Stimulated activated CD4-positive, alpha-beta T cell treated with anti-CD3 and anti-CD28 coated beads, Interleukin-1b, Interleukin-23, amount 100 ng/mL, for 48 hours (primary cell): ENCODE results near the gene FBP2.
A peak's percentile ranks its signal among the peaks of the same experiment; 100 is the strongest.

Experiments used
- DNase-seq: peaks from one replicate; pipeline ENCODE4 v3.0.0-alpha.2; 2020

FBP2 gene

DNA sequence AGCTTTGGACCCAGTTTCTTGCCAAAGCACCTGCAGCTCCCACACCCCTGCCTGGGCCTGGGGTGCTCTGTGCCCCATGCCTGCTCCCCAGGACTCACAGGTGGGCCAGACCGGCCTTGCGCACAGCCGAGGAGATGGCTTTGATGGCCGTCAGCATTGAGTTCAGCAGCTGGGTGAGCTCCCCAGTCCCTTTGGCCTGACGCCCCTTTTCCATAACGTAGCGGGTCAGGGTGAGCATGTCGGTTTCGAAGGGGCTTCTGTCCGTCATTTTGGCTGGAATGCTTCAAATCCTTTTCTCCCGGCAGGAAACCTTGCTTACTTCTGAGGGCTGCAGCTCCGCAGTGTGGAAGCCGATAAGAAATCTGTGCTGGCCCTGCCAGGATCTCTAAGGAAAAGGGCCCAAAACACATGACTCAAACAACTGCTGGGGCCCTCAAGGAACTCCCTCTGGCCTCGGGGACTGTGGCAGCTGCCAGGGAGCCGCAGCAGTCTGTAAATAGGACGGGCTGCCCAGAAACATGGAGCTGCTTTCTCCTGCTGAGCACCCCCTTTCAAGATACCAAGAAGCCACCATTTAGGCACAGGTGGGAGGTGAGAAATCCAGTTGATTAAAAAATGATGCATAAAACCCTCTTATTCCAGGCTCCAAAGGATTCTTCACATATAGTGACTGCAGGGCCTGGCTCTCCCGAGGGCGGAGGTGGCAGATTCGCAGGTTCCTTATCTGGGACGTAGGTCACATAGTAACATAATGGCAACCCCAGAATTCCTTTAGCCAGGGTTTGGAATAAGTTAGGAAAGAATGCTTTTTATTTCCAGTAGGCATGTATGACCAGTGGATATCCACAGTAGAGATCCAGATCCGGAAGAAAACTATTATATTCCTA, at the start of gene FBP2:
Gene FBP2, minus strand, starts transcription at position 366 of the 887 bp plus-strand sequence. Its CDS starts 98 bp downstream, at position 268.
- no peak for DNase-seq

DNA sequence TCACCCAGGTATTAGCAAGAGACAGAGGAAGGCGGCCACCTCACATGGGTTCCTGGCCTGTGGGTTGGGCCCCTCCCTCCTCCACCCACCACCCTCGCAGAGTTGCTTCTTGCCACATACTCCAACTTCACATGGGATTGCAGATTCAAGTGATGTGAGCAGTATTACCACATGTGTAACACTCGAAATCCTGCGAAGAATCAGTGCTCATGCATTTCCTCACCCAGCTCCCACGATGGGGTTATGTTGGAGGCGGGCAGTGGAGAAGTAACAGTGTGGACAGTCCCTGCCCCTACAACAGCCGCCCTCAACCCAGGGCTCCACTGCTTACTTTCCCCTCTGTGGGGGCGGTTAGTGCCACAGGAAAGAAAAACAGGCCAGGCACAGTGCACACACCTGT, 49.6 kb upstream of the FBP2 start:
- no peak for DNase-seq

- DNase-seq = no peak
These were observed 48.9 kb upstream of the FBP2 start for GRCh38 chr9:94642501-94642900.

GRCh38 chr9:94639999-94640376, 46.4 kb upstream of the FBP2 start:
- no peak for DNase-seq

DNA sequence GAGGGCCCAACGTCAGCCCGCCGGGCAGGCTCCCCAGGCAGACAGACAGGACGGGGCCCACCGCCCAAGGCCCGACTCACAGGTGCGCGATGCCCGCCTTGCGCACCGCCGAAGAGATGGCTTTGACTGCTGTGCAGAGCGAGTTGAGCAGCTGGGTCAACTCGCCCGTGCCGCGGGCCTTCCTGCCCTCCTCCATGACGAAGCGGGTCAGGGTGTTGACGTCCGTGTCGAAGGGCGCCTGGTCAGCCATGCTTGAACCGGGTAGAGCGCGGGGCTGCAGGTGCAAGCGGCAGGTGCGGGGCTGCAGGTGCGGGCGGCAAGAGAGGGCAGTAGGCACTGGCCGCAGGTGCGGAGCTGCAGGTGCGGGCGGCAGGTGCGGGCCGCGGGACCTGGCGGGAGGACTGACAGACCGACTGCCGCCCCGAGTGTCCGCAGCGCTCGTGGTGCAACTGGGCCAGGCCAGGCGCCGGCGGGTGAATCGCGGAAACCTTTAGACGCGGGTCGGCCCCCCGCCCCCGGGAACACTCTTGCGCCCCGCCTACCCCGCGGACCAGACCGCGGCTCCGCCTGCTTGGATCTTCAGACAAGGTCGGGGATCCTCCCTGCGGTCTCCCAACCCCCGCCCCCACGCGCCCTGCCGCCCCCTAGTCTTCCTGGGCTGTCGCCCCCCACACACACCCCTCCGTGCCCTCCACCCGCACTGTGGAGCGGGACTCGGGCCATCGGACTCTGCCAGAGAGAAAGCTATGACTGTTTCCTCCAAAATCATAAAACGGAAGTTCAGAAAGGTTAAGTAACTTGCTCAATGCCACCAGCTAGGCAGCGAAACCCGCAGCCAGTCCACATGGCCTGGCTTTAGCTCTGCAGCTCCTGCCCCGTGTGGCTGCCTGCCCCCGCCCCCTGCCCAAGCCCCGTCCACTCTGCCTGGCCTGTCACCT, 45.7 kb upstream of the FBP2 start, which contains the start of gene FBP1:
Gene FBP1, minus strand, starts transcription at position 458 of the 938 bp plus-strand sequence. Its CDS starts 208 bp downstream, at position 250.
- peak; percentile 23 for DNase-seq

GRCh38 chr9:94638335-94639060, 44.9 kb upstream of the FBP2 start:
- no peak for DNase-seq

DNA sequence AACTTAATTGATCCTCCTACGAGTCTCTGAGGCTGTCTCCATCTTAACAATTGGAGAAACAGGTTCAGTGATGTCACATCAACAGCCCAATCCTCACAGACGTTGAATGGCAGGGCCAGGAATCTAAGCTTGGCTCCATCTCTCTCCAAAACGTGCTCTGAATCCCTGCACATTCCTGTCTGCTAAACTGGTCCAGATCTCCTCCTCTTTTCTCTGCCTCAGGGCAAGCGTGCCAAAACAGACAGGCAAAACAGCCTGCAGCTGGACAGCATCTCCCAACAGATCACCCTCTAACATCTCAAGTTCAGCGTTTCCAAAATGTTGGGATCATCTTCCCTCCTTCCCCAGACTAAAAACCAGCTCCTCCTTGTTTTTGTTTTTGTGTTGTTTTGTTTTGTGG, 39.1 kb upstream of the FBP2 start:
- no peak for DNase-seq

DNA sequence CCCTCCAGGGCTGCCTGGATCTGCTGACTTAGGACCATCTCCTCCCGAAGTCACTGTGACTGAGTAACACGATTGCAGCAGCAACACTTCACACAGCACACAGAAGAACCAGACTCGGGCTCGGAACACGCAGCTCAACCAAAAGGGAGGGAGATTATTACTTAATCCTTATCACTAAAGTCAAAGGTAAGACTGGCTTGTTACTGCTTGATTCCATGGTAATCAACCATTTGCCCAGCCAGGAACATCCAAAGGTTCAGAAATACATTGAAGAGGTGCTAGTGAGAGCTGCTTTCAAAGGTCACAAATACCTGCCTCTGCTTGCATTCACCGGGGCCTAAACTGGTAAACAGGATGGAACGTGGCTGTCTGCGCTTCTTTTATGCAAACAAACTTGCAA, 38.0 kb upstream of the FBP2 start:
- DNase-seq = no peak

- DNase-seq = no peak
These were observed 37.2 kb upstream of the FBP2 start for GRCh38 chr9:94630833-94631232.

- no peak for DNase-seq
These were observed 36.7 kb upstream of the FBP2 start for GRCh38 chr9:94630281-94630680.

GRCh38 chr9:94627287-94627686, 33.7 kb upstream of the FBP2 start:
- DNase-seq = no peak

- DNase-seq = no peak
These were observed 32.2 kb upstream of the FBP2 start for GRCh38 chr9:94625835-94626234.

- DNase-seq = no peak
These were observed 31.0 kb upstream of the FBP2 start for GRCh38 chr9:94624629-94625028.

DNA sequence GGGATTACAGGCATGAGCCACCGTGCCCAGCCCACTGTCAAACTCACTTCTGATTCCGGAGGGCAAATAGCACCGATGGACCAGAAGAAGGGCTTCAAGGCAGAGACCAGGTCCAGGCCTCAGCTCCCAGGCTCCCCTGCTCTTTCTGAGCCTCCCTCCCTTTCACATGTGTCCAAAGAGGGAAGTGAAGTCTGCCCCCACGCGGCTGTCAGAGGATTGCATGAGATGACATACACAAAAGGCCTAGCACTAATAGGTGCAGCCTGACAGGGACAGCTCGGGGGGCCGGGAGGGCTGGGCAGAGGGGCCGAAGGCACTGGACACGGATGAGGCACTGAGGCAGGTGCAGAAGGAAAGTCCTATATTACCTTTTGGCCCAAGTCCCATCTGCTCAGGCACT, 29.6 kb upstream of the FBP2 start:
- peak; percentile 29 for DNase-seq

DNA sequence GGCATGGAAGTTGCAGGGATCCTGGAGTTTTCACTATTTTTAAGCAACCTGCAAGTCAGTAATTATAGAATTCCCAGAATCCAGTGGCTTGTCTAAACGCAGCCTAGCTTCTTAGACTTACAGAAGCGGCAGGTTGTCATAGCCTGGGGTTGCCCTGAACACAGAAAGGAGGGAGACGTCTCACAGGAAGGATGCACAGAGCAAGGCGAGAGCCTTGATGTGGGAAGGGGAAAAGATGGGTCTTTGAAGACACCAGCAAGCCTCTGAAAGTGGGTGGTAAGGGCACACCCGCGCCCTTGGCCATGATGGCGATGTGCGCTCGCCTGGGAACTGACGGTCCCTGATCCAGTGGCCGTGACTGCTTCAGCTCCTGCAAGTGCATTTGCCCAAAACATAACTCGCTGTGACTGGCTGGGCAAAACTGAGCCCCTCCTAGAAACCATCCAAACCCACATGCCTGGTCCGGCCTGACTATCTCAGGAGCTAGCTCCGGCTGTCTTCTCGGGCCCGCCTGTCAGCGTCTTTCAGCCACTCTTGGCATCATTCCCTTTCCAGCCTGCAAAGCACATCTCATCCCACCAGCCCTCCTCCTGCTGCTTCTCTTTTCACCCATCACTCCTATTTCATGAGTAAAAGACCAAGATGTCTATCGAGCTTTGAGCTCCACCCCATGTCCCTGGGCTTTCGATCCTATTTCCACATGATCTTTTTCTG, 28.6 kb upstream of the FBP2 start:
- no peak for DNase-seq

GRCh38 chr9:94619026-94619425, 25.4 kb upstream of the FBP2 start:
- no peak for DNase-seq

- no peak for DNase-seq
These were observed 19.4 kb upstream of the FBP2 start for GRCh38 chr9:94613003-94613402.

- no peak for DNase-seq
These were observed 18.4 kb upstream of the FBP2 start for GRCh38 chr9:94612071-94612470.

DNA sequence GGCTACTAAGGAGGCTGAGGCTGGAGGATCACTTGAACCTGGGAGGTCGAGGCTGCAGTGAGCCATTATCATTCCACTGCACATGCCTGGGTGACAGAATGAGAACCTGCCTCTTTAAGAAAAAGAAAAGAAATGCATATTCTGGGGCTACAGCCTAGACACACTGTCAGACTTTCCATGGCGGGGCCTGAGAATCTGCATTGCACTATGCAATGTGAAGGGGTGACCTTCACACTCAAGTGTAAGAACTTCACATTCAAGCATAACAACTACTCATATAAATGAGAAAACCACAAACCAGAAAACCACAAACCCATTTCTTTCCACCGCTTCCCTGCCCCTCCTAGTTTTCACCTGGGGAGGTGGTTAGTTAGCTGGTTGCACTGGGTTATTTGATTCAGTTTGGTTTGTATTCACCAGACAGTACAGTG, 18.0 kb upstream of the FBP2 start:
- peak; percentile 80 for DNase-seq

DNA sequence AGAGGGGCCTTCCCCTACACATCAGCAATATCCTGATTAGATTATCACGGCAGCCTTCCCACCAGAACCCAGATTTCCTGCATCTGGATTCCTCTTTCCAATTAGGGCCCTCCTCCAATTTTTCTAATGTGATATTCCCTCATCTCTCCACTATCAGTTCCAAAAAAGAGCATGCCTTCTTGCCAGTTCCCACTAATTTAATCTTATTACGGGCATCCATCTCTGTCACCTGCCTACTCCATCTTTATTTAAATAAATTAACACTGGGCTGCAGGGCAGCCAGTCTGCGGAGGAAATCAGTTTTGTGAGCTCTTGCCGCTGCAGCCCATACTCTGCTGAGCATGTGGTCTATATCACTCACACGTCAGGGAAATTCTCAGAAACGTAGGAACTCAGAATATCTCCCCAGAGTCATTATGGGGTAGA, 16.6 kb upstream of the FBP2 start:
- DNase-seq = no peak

GRCh38 chr9:94607423-94607691, 13.7 kb upstream of the FBP2 start:
- no peak for DNase-seq

DNA sequence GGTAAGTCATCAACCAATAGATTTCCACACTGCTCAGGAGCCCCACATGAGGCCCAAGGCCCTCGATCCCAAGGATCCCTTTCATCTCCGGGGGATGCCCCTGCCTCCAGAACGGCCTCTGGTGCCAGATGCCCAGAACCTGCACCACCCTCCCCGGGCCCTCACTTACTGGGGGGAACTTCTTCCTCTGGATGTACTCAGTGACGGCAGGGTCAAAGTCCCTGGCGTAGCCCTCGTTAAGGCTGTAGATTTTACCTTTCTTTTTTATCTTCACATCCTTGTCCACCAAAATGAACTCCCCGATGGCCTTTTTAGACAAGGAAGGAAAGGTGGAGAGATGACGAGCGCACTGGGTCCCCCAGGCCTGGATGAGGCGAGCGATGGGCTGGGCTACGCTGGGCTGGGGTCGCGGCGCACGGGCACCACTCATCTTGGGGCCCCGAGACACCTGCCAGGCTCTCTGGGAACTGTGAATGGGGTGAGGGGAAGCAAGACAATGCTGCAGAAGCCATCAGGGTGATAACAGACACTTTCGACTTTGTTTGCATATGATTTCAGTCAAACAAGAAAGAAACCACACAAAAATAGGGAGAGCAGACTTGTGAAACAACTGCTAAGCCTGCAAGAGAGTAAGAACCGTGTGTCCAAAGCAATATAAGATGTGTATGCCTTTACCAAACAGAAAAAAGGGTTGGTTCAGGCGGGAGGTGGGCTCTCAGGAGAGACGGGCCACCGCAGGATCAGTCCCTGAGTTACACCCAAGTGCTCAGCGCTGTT, 13.2 kb upstream of the FBP2 start:
- DNase-seq = no peak
